ENCODE results near the gene TNFAIP8L3.

DNA sequence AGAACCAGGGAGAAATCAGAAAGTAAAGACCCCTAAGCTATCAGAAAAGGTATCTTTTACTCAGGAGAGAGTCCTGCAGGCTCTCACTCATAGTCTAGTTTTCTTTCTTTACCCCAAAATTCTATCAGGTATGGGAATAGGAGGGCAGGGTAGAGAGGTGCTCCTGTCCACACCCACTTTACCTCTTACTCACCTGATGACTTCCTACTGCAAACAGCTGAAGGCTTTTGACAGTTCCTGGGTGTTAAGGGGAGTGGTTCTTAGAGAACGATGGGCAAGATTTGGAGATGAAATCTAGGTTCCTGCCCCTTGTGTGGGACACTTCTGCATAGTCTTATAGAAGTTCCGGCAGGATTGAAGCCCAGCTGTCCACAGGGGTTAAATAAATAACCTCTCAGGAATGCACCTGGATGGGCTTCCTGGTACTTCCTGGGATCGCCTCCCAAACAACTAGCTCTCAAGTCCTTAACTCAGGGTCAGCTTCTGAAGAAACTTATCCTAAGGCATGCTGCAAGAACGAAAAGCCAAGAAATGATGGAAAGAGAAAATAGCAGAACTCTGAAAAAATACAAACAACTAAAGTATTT lies 10.8 kb upstream of the TNFAIP8L3 start:
- TF ChIP-seq, protein P1, sequence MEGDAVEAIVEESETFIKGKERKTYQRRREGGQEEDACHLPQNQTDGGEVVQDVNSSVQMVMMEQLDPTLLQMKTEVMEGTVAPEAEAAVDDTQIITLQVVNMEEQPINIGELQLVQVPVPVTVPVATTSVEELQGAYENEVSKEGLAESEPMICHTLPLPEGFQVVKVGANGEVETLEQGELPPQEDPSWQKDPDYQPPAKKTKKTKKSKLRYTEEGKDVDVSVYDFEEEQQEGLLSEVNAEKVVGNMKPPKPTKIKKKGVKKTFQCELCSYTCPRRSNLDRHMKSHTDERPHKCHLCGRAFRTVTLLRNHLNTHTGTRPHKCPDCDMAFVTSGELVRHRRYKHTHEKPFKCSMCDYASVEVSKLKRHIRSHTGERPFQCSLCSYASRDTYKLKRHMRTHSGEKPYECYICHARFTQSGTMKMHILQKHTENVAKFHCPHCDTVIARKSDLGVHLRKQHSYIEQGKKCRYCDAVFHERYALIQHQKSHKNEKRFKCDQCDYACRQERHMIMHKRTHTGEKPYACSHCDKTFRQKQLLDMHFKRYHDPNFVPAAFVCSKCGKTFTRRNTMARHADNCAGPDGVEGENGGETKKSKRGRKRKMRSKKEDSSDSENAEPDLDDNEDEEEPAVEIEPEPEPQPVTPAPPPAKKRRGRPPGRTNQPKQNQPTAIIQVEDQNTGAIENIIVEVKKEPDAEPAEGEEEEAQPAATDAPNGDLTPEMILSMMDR (IDR thresholded peaks at IDR 0.05): no peak
- TF ChIP-seq POLR2A (IDR thresholded peaks at IDR 0.05; ENCODE audit: low read length) (no peak), BHLHE40 (IDR thresholded peaks at IDR 0.05; ENCODE audit: low read depth, low read length) (no peak), RAD21 (conservative IDR thresholded peaks at IDR 0.05 in 1 of 2, IDR thresholded peaks at IDR 0.05 in 1 of 2) (no peak), KDM1A (IDR thresholded peaks at IDR 0.05; ENCODE audit: low read depth) (no peak), ESRRA (IDR thresholded peaks at IDR 0.05; ENCODE audit: borderline replicate concordance, low read length) (no peak), HDAC2 (IDR thresholded peaks at IDR 0.05) (no peak), HES2 (IDR thresholded peaks at IDR 0.05) (no peak)
- TF ChIP-seq, protein P2, sequence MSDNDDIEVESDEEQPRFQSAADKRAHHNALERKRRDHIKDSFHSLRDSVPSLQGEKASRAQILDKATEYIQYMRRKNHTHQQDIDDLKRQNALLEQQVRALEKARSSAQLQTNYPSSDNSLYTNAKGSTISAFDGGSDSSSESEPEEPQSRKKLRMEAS (IDR thresholded peaks at IDR 0.05): no peak
